ENCODE data around the gene DISP2.

GRCh38 chr15:40389824-40390595, 32.0 kb downstream of the DISP2 start:
- no peak for TF ChIP-seq CTCF (conservative IDR thresholded peaks at IDR 0.05; ENCODE audit: low read depth, low read length)
- TF ChIP-seq EZH2 (IDR thresholded peaks at IDR 0.05; ENCODE audit: borderline replicate concordance, low read depth, low read length, poor library complexity, severe bottlenecking): no peak

Measured in A673 (cell line).